ENCODE results near the gene DNAH11. TPM values are rescaled to one million over a fixed set of nuclear protein-coding genes. Genes with fewer than 3 reads are reported as not detected.

The DNAH11 gene
- total and polyA plus RNA-seq, 3 donors from 2014 or later: 4.9 to 19.3 (median 14.2) TPM

DNA sequence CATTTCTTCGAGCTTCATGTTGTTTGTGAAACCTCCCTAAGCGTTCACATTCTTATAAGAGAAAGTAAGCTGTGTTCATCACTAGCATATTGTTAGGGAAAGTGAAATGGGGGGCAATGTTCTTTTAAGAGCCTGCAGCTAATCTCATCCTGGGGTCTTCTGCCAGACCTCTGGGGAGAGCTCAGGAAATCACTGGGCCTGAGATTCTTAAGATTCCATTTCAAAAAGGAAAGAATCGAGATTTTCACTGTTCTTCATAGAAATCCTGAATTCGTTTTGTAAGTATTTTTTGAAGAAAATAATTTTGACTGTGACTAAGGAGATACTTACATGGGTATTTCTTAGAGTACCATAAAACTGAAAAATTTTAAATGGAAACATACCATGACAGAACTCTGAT lies 242.2 kb downstream of the DNAH11 start:
- no peaks in the 10 kb centered on the region for H3K4me1 ChIP-seq
- no peaks in the 10 kb centered on the region for H3K36me3 ChIP-seq (ENCODE audit: low read depth, missing control alignments)
- H3K27me3 ChIP-seq: no peaks in the 10 kb centered on the region
- intact Hi-C loops (cut with DNase I; ENCODE audit: low total_unique reads): no loop called here
- no peak for DNase-seq
- H3K4me3 ChIP-seq: no peak overlapping the region
- no peak overlapping the region for H3K27ac ChIP-seq
- TF ChIP-seq, protein P1, sequence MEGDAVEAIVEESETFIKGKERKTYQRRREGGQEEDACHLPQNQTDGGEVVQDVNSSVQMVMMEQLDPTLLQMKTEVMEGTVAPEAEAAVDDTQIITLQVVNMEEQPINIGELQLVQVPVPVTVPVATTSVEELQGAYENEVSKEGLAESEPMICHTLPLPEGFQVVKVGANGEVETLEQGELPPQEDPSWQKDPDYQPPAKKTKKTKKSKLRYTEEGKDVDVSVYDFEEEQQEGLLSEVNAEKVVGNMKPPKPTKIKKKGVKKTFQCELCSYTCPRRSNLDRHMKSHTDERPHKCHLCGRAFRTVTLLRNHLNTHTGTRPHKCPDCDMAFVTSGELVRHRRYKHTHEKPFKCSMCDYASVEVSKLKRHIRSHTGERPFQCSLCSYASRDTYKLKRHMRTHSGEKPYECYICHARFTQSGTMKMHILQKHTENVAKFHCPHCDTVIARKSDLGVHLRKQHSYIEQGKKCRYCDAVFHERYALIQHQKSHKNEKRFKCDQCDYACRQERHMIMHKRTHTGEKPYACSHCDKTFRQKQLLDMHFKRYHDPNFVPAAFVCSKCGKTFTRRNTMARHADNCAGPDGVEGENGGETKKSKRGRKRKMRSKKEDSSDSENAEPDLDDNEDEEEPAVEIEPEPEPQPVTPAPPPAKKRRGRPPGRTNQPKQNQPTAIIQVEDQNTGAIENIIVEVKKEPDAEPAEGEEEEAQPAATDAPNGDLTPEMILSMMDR (IDR thresholded peaks at IDR 0.05): no peak
- TF ChIP-seq POLR2A (IDR thresholded peaks at IDR 0.05): no peak
- WGBS, 2 donors: 81 to 84% methylated on average over 4 of the region's 4 CpGs
- H3K9me3 ChIP-seq: no peaks in the 10 kb centered on the region

DNA sequence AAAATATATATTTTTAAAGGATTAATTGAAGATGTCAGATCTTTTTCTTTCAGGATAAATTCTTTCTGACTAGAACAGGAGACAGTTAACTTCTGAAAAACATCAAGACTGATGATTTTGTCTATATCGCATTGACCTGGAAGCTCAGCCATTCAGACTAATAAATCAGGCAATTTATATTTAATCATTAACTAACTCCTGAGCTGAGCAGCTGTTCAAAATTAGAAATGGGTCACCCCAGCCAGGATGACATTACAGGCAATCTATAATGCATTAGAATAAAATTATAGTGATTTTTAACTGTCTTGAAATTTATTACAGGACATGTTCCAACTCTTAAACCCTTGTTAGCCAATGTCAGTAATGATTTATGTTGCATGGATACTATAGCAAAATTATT lies 263.0 kb downstream of the DNAH11 start:
- Histone ChIP-seq H3K36me3 (ENCODE audit: low read depth, missing control alignments) (no peaks in the 10 kb centered on the region), H3K27me3 (no peaks in the 10 kb centered on the region), H3K4me1 (no peaks in the 10 kb centered on the region), H3K27ac (no peak overlapping the region), H3K9me3 (no peaks in the 10 kb centered on the region), H3K4me3 (no peak overlapping the region)
- intact Hi-C loops (cut with DNase I; ENCODE audit: low total_unique reads): no loop called here
- no peak for TF ChIP-seq POLR2A (IDR thresholded peaks at IDR 0.05)
- TF ChIP-seq, protein P1 (IDR thresholded peaks at IDR 0.05): no peak
- no peak for DNase-seq
- 64 to 74% methylated on average over 1 of the region's 1 CpG for WGBS, 2 donors

DNA sequence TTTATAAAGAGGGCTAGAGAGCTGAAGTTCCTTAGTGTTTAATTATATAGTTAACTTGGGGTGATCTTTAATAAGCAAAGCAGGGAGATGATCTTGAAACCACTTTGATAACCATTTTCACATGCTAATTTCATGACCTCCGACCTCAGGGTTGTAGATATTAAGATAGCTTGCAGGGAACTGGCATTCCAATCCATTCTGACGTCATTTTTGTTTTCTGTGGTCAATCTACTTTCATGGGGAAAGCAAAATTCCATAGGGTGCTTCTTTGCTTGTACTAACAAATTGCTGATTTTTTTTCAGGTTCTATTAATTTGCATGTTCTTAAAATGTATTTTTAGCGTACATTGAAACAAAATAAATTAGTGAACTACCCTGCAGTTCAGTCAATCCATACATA lies 263.5 kb downstream of the DNAH11 start:
- TF ChIP-seq, protein P1 (IDR thresholded peaks at IDR 0.05): no peak
- TF ChIP-seq POLR2A (IDR thresholded peaks at IDR 0.05): no peak
- no peak overlapping the region for H3K27ac ChIP-seq
- no peaks in the 10 kb centered on the region for H3K9me3 ChIP-seq
- H3K36me3 ChIP-seq (ENCODE audit: low read depth, missing control alignments): no peaks in the 10 kb centered on the region
- H3K4me3 ChIP-seq: no peak overlapping the region
- intact Hi-C loops (cut with DNase I; ENCODE audit: low total_unique reads): no loop called here
- DNase-seq: no peak
- no peaks in the 10 kb centered on the region for H3K27me3 ChIP-seq
- WGBS, 2 donors: 69 to 70% methylated on average over 3 of the region's 3 CpGs
- H3K4me1 ChIP-seq: no peaks in the 10 kb centered on the region

DNA sequence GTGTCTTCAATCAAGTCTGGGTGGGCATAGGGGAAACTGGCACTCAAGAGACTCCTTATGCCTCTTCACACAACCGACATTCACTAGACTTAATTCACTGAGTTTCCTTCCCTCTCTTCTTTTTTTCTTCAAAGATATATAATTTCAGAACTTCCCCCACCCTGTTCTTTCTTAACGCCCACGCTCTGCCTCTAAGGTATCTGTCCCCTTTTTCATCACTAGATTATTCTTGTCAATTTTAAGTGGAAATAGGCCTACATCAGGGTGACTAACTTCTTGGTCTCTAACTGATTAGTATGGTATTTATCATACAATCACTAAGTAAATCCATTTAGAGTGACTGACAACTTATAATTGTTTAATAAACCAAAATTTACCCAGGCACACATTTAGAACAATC lies 276.2 kb downstream of the DNAH11 start:
- intact Hi-C loops (cut with DNase I; ENCODE audit: low total_unique reads): no loop called here
- WGBS, 2 donors: 90 to 95% methylated on average over 3 of the region's 3 CpGs
- no peak for DNase-seq
- no peak overlapping the region for H3K27ac ChIP-seq
- TF ChIP-seq, protein P1 (IDR thresholded peaks at IDR 0.05): no peak
- no peak for TF ChIP-seq POLR2A (IDR thresholded peaks at IDR 0.05)
- no peaks in the 10 kb centered on the region for H3K36me3 ChIP-seq (ENCODE audit: low read depth, missing control alignments)
- no peak overlapping the region for H3K4me3 ChIP-seq
- H3K4me1 ChIP-seq: no peaks in the 10 kb centered on the region
- no peaks in the 10 kb centered on the region for H3K27me3 ChIP-seq
- H3K9me3 ChIP-seq: no peaks in the 10 kb centered on the region

DNA sequence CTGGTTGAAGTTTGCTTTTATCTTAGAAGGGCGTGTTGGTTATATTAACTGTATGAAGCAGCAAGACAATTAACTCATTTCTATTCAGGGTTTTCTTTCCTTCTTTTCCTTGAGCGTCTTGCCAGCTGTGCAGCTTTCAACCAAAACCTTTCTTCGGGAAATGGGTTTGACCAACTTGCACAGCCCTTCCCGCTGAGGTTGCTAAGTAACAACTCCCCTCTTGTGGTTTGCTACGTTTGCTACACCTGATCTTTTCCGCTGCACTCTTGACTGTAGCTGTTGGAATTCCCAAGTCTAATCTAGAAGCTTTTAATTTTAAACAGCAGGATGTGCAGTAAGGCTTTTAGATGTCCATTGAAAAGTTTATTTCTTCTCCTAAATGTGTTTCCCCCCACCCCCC lies 286.0 kb downstream of the DNAH11 start:
- no peak for DNase-seq
- no peaks in the 10 kb centered on the region for H3K36me3 ChIP-seq (ENCODE audit: low read depth, missing control alignments)
- 42 to 51% methylated on average over 6 of the region's 6 CpGs for WGBS, 2 donors
- H3K27me3 ChIP-seq: no peaks in the 10 kb centered on the region
- intact Hi-C loops (cut with DNase I; ENCODE audit: low total_unique reads): no loop called here
- no peak for TF ChIP-seq POLR2A (IDR thresholded peaks at IDR 0.05)
- TF ChIP-seq, protein P1 (IDR thresholded peaks at IDR 0.05): no peak
- no peak overlapping the region for H3K27ac ChIP-seq
- no peaks in the 10 kb centered on the region for H3K9me3 ChIP-seq
- no peak overlapping the region for H3K4me3 ChIP-seq
- H3K4me1 ChIP-seq: no peaks in the 10 kb centered on the region

Data from testis (tissue), 3 donors.